ENCODE results near the gene SMU1.

The SMU1 gene

GRCh38 chr9:33024966-33025571 is 51.4 kb downstream of the SMU1 start, which contains the start of gene DNAJA1 (continued):
- TF ChIP-seq YY1 (tag by site-specific recombination; IDR thresholded peaks at IDR 0.05), result peak; percentile 63; the same call in 1 of the 2 replicates
- no peak for TF ChIP-seq ZNF623 (tag by site-specific recombination; IDR thresholded peaks at IDR 0.05)
- TF ChIP-seq, protein P1, sequence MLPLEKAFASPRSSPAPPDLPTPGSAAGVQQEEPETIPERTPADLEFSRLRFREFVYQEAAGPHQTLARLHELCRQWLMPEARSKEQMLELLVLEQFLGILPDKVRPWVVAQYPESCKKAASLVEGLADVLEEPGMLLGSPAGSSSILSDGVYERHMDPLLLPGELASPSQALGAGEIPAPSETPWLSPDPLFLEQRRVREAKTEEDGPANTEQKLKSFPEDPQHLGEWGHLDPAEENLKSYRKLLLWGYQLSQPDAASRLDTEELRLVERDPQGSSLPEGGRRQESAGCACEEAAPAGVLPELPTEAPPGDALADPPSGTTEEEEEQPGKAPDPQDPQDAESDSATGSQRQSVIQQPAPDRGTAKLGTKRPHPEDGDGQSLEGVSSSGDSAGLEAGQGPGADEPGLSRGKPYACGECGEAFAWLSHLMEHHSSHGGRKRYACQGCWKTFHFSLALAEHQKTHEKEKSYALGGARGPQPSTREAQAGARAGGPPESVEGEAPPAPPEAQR (tag by site-specific recombination; IDR thresholded peaks at IDR 0.05), result no peak
- TF ChIP-seq WT1 (tag by site-specific recombination; IDR thresholded peaks at IDR 0.05), result no peak
- no peak for TF ChIP-seq ZNF549 (tag by site-specific recombination; IDR thresholded peaks at IDR 0.05)
- 0 out of 2 replicates have a peak, but pooled peaks have one; percentile 32 for TF ChIP-seq ZNF843 (tag by site-specific recombination; IDR thresholded peaks at IDR 0.05)
- no peak for TF ChIP-seq ZNF658 (tag by site-specific recombination; IDR thresholded peaks at IDR 0.05)
- TF ChIP-seq SP7 (tag by site-specific recombination; IDR thresholded peaks at IDR 0.05), result peak; percentile 55; the same call in 1 of the 2 replicates
- TF ChIP-seq, protein P2, sequence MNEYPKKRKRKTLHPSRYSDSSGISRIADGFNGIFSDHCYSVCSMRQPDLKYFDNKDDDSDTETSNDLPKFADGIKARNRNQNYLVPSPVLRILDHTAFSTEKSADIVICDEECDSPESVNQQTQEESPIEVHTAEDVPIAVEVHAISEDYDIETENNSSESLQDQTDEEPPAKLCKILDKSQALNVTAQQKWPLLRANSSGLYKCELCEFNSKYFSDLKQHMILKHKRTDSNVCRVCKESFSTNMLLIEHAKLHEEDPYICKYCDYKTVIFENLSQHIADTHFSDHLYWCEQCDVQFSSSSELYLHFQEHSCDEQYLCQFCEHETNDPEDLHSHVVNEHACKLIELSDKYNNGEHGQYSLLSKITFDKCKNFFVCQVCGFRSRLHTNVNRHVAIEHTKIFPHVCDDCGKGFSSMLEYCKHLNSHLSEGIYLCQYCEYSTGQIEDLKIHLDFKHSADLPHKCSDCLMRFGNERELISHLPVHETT (tag by site-specific recombination; IDR thresholded peaks at IDR 0.05), result no peak
- TF ChIP-seq GLIS1 (tag by site-specific recombination; IDR thresholded peaks at IDR 0.05), result 0 out of 2 replicates have a peak, but pooled peaks have one; percentile 2
- TF ChIP-seq ZNF19 (tag by site-specific recombination; IDR thresholded peaks at IDR 0.05; ENCODE audit: low read depth), result no peak
- no peak for TF ChIP-seq MYNN (tag by site-specific recombination; IDR thresholded peaks at IDR 0.05; ENCODE audit: borderline replicate concordance)
- no peak for TF ChIP-seq ZSCAN16 (tag by site-specific recombination; IDR thresholded peaks at IDR 0.05)
- no peak for TF ChIP-seq ZNF473 (tag by site-specific recombination; IDR thresholded peaks at IDR 0.05)
- TF ChIP-seq ZNF558 (tag by site-specific recombination; IDR thresholded peaks at IDR 0.05), result no peak
- TF ChIP-seq ZNF354C (tag by site-specific recombination; IDR thresholded peaks at IDR 0.05; ENCODE audit: borderline replicate concordance, low read depth), result no peak
- no peak; the same call in 1 of the 2 replicates for TF ChIP-seq ZNF610 (tag by site-specific recombination; IDR thresholded peaks at IDR 0.05; ENCODE audit: borderline replicate concordance)
- peak; percentile 67 for TF ChIP-seq ZNF600 (tag by site-specific recombination; IDR thresholded peaks at IDR 0.05)
- TF ChIP-seq ZNF391 (tag by site-specific recombination; IDR thresholded peaks at IDR 0.05; ENCODE audit: borderline replicate concordance, low read depth), result peak; percentile 92; the same call in 1 of the 2 replicates
- TF ChIP-seq ZBTB17 (tag by site-specific recombination; IDR thresholded peaks at IDR 0.05), result 0 out of 2 replicates have a peak, but pooled peaks have one; percentile 46
- peak; percentile 95 for TF ChIP-seq ZNF341 (tag by site-specific recombination; IDR thresholded peaks at IDR 0.05; ENCODE audit: low read depth)
- no peak for TF ChIP-seq ZNF48 (tag by site-specific recombination; IDR thresholded peaks at IDR 0.05)
- peak; percentile 69 for TF ChIP-seq PRDM10 (tag by site-specific recombination; IDR thresholded peaks at IDR 0.05)
- TF ChIP-seq HIC1 (tag by site-specific recombination; IDR thresholded peaks at IDR 0.05), result no peak
- peak; percentile 70 for TF ChIP-seq ZFHX2 (tag by site-specific recombination; conservative IDR thresholded peaks at IDR 0.05)
- 0 out of 2 replicates have a peak, but pooled peaks have one; percentile 13 for TF ChIP-seq ZBTB21 (tag by site-specific recombination; IDR thresholded peaks at IDR 0.05)
- TF ChIP-seq, protein P3, sequence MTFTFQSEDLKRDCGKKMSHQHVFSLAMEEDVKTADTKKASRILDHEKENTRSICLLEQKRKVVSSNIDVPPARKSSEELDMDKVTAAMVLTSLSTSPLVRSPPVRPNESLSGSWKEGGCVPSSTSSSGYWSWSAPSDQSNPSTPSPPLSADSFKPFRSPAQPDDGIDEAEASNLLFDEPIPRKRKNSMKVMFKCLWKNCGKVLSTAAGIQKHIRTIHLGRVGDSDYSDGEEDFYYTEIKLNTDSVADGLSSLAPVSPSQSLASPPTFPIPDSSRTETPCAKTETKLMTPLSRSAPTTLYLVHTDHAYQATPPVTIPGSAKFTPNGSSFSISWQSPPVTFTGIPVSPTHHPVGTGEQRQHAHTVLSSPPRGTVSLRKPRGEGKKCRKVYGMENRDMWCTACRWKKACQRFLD (tag by site-specific recombination; IDR thresholded peaks at IDR 0.05), result no peak
- TF ChIP-seq ZFP3 (tag by site-specific recombination; IDR thresholded peaks at IDR 0.05; ENCODE audit: low read depth), result no peak
- peak; percentile 62; the same call in 1 of the 2 replicates for TF ChIP-seq ZNF449 (tag by site-specific recombination; IDR thresholded peaks at IDR 0.05)
